ENCODE measurements around the gene TMTC1.

Gene TMTC1

DNA sequence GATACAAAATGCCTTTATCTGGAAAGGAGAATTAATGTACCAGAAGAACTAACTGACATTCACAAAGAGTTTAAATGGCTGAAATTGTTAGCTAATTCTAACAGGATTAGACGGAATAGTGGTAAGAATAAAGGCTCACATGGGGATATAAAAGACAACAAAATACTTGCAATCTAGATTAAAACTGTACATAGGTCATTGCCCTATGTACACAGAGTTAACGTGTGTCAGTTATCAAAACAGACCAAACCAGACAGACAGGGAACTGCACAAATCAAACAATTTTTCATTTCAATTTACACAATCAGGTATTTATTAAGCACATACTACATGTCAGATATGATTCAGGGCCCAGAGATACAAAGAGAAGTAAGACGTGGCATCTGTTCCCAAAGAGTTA, 12.6 kb downstream of the TMTC1 start:
- H3K9me3 ChIP-seq, result no peaks in the 10 kb centered on the region
- no peaks in the 10 kb centered on the region; the same call in 1 of the 2 replicates for H3K4me1 ChIP-seq
- no peaks in the 10 kb centered on the region for H3K27me3 ChIP-seq
- H3K36me3 ChIP-seq, result no peaks in the 10 kb centered on the region
- DNase-seq, result no peak
- H3K4me3 ChIP-seq (ENCODE audit: low read depth, low read length), result no peak overlapping the region
- TF ChIP-seq, protein P1, sequence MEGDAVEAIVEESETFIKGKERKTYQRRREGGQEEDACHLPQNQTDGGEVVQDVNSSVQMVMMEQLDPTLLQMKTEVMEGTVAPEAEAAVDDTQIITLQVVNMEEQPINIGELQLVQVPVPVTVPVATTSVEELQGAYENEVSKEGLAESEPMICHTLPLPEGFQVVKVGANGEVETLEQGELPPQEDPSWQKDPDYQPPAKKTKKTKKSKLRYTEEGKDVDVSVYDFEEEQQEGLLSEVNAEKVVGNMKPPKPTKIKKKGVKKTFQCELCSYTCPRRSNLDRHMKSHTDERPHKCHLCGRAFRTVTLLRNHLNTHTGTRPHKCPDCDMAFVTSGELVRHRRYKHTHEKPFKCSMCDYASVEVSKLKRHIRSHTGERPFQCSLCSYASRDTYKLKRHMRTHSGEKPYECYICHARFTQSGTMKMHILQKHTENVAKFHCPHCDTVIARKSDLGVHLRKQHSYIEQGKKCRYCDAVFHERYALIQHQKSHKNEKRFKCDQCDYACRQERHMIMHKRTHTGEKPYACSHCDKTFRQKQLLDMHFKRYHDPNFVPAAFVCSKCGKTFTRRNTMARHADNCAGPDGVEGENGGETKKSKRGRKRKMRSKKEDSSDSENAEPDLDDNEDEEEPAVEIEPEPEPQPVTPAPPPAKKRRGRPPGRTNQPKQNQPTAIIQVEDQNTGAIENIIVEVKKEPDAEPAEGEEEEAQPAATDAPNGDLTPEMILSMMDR (IDR thresholded peaks at IDR 0.05; ENCODE audit: low read depth, low read length), result no peak

DNA sequence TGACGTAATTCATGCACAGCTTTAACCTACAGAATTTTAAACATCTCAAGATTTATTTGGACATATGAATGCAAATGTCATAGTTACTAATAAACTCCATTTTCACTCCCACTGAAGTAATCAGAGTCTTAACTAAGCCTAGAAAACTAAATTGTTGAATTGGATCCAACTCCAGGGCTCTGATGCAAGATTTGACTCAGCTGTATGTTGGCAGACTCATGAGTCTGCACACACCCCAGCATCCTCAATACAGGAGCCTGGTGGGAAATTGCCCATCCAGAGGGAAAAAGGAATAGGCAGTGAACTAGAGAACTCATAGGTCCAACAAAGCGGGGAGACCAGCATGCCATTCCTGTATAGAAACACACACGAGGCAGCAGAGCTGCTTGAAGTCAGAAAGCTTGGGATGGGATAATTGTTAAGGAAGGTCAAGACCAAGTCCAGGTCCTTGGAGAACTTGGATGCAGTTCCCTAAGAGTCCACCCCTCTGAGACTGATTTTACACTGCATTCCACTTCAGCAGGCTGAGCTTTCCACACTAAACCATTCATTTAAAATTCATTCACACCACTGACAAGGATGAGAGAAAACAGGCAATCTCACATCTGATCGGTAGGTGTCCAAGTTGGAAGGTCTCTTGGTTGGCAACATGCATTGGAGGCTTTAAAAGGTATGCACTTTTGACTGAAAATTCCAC, 14.4 kb downstream of the TMTC1 start:
- no peaks in the 10 kb centered on the region for H3K9me3 ChIP-seq
- no peaks in the 10 kb centered on the region for H3K36me3 ChIP-seq
- H3K4me1 ChIP-seq, result no peaks in the 10 kb centered on the region; the same call in 1 of the 2 replicates
- H3K27me3 ChIP-seq, result no peaks in the 10 kb centered on the region
- DNase-seq, result no peak
- H3K4me3 ChIP-seq (ENCODE audit: low read depth, low read length), result no peak overlapping the region
- TF ChIP-seq, protein P1 (IDR thresholded peaks at IDR 0.05; ENCODE audit: low read depth, low read length), result 0 out of 2 replicates have a peak, but pooled peaks have one; percentile 3

DNA sequence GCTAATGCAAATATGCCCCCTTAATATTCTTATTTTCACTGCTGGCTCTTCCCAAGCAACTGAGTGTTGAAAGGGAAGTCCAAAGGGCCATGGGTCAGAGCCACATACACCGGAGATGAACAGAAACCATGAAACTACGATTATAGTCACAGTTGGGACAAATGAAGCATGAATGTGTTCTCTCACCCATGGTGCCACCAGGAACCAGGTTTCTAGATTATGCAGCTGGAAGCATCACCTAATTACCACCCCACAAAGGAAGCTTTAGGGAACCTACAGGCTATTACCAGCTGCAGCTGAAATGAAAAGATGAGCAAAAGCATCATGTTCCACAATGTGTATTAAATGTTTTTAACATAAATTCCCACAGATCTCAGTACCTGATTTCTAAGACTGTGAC, 15.4 kb downstream of the TMTC1 start:
- Histone ChIP-seq H3K27me3 (no peaks in the 10 kb centered on the region), H3K4me1 (no peaks in the 10 kb centered on the region; the same call in 1 of the 2 replicates), H3K9me3 (no peaks in the 10 kb centered on the region), H3K36me3 (no peaks in the 10 kb centered on the region), H3K4me3 (ENCODE audit: low read depth, low read length) (no peak overlapping the region)
- TF ChIP-seq, protein P1 (IDR thresholded peaks at IDR 0.05; ENCODE audit: low read depth, low read length), result no peak
- no peak for DNase-seq

DNA sequence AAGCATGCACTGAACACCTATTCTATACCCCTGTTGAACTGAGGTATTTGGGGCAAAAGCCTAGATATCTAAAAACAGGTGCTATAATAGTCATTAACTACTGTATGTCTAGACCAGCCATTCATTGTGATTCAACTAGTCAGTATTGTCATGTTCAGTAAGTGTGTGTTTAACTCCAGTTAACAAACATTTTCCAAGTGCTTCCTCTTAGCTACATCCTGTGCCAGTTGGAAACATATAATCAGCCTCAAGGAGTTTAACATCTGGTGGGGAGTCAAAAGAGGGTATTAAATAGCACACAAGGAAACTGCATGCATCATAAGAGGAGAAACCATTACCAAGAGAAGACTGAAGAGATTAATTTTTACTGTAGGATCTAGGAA, 20.4 kb downstream of the TMTC1 start:
- H3K4me1 ChIP-seq, result no peaks in the 10 kb centered on the region
- TF ChIP-seq, protein P1 (IDR thresholded peaks at IDR 0.05; ENCODE audit: low read depth, low read length), result no peak
- no peak for DNase-seq
- no peaks in the 10 kb centered on the region for H3K27me3 ChIP-seq
- H3K36me3 ChIP-seq, result no peaks in the 10 kb centered on the region
- no peaks in the 10 kb centered on the region for H3K9me3 ChIP-seq
- no peak overlapping the region for H3K4me3 ChIP-seq (ENCODE audit: low read depth, low read length)

DNA sequence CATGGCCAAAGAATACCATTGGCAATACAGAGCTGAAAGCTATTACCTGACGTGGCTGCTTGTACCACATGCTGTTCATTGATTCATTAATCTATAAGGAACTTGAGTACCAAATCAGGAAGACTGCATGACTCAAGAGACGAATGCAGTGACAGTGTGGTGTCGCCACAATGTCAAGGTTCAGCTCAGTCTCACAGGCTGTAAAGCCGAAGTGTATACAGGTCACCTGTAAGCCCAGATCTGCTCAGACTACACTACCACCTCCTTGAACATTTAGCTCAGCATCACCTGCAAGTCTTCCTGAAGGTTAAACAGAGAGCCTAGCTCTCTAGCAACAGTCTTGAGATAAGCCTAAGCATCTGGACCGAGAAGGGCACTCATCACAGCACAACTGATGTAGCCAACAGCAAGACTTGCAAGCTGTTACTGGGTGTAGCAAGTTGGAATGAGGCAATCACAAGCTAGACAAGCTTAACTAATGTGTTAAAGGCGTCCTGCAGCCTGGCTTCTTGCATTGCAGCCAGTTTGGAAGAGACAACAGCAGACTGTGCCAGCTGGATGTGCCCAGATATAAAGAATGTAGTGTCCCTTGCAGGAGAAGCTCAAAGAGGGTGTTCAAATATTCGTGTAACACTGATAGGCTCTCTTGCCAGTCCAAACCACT, 21.0 kb downstream of the TMTC1 start:
- DNase-seq, result no peak
- Histone ChIP-seq H3K4me1 (no peaks in the 10 kb centered on the region), H3K36me3 (no peaks in the 10 kb centered on the region)

More for the DNA sequence above, 21.0 kb downstream of the TMTC1 start:
- Histone ChIP-seq H3K27me3 (no peaks in the 10 kb centered on the region), H3K9me3 (no peaks in the 10 kb centered on the region), H3K4me3 (ENCODE audit: low read depth, low read length) (no peak overlapping the region)
- TF ChIP-seq, protein P1 (IDR thresholded peaks at IDR 0.05; ENCODE audit: low read depth, low read length), result no peak

Measured in BE2C (cell line).